WTC11 (cell line): ENCODE measurements around the gene SMIM24. TPM values are rescaled to one million over a fixed set of nuclear protein-coding genes. Genes with fewer than 3 reads are reported as not detected.

Experiments
- ATAC-seq: fragments of 200-7000 bp; cut with Tn5 transposase; 2 replicates; pipeline ENCODE4 v1.10.0; 2021; ENCODE audit warnings: mild to moderate bottlenecking, moderate library complexity
- CTCF ChIA-PET: fragments of 300-600 bp; sonication (Branson Sonifier 250); formaldehyde crosslinking; loops from one replicate; lab custom pipeline; 2021; ENCODE audit warnings: antibody characterized with exemption; lab: Charles Lee
- POLR2A ChIA-PET: fragments of 350-600 bp; sonication (Branson Sonifier 250); formaldehyde crosslinking; loops from one replicate; lab custom pipeline; 2021; ENCODE audit warnings: antibody characterized with exemption; lab: Charles Lee
- DNase-seq: peaks from one replicate; pipeline ENCODE4 v3.0.0; 2021; ENCODE audit warnings: low spot score
- H3K27ac Mint-ChIP-seq: 2 replicates; pipeline ENCODE4 v1.8.0; 2021; ENCODE audit warnings: mixed read lengths
- H3K27me3 Mint-ChIP-seq: 2 replicates; pipeline ENCODE4 v1.8.0; 2021; ENCODE audit warnings: low read depth, mild to moderate bottlenecking, moderate library complexity, mixed read lengths
- H3K36me3 Mint-ChIP-seq: 2 replicates; pipeline ENCODE4 v1.8.0; 2021; ENCODE audit warnings: mixed read lengths
- H3K4me1 Mint-ChIP-seq: 2 replicates; pipeline ENCODE4 v1.8.0; 2022; ENCODE audit warnings: mixed read lengths
- H3K4me3 Mint-ChIP-seq: 2 replicates; pipeline ENCODE4 v1.8.0; 2021; ENCODE audit warnings: mild to moderate bottlenecking, moderate library complexity, mixed read lengths
- H3K9me3 Mint-ChIP-seq: 2 replicates; pipeline ENCODE4 v1.8.0; 2021; ENCODE audit warnings: mixed read lengths
- ATF1 ChIP-seq: sonication (generic); formaldehyde crosslinking; IDR thresholded peaks from 2 replicates; pipeline ENCODE4 v1.8.1; 2023; ENCODE audit warnings: mild to moderate bottlenecking, moderate library complexity, missing genetic modification reagents
- CDX4 ChIP-seq: fragments of 250-450 bp; sonication (Bioruptor Pico); IDR thresholded peaks from 2 replicates; pipeline ENCODE4 v1.9.0; 2021; ENCODE audit warnings: moderate library complexity, mild to moderate bottlenecking, inconsistent platforms, borderline replicate concordance
- EMX1 ChIP-seq: fragments of 250-450 bp; sonication (Bioruptor Pico); IDR thresholded peaks from 2 replicates; pipeline ENCODE4 v1.8.0; 2021; ENCODE audit warnings: mild to moderate bottlenecking
- GRHL2 ChIP-seq: fragments of 250-450 bp; sonication (Bioruptor Pico); IDR thresholded peaks from 2 replicates; pipeline ENCODE4 v1.8.0; 2022; ENCODE audit warnings: mild to moderate bottlenecking, moderate library complexity; ENCODE audit not compliant: insufficient replicate concordance, severe bottlenecking
- HMGA2 ChIP-seq: fragments of 250-450 bp; sonication (Bioruptor Pico); IDR thresholded peaks from 2 replicates; pipeline ENCODE4 v1.4.0; 2021; ENCODE audit warnings: mild to moderate bottlenecking, moderate library complexity
- JUN ChIP-seq: sonication (generic); formaldehyde crosslinking; IDR thresholded peaks from 2 replicates; pipeline ENCODE4 v1.8.0; 2023; ENCODE audit warnings: mild to moderate bottlenecking, missing genetic modification reagents
- MYBL2 ChIP-seq: sonication (generic); formaldehyde crosslinking; IDR thresholded peaks from 2 replicates; pipeline ENCODE4 v1.8.1; 2023; ENCODE audit warnings: mild to moderate bottlenecking, moderate library complexity, missing genetic modification reagents
- NFE2L1 ChIP-seq: sonication (generic); formaldehyde crosslinking; IDR thresholded peaks from 2 replicates; pipeline ENCODE4 v1.8.1; 2023; ENCODE audit warnings: missing genetic modification reagents
- NFYB ChIP-seq: sonication (generic); formaldehyde crosslinking; conservative IDR thresholded peaks from 2 replicates; pipeline ENCODE4 v1.8.0; 2022; ENCODE audit warnings: low read depth, missing genetic modification reagents
- NR1H2 ChIP-seq: sonication (generic); formaldehyde crosslinking; IDR thresholded peaks from 2 replicates; pipeline ENCODE4 v1.9.0; 2021; ENCODE audit warnings: mild to moderate bottlenecking, moderate library complexity, missing genetic modification reagents
- NR3C1 ChIP-seq: sonication (generic); formaldehyde crosslinking; conservative IDR thresholded peaks from 2 replicates; pipeline ENCODE4 v1.8.1; 2023; ENCODE audit warnings: low read depth, mild to moderate bottlenecking, missing genetic modification reagents
- RELA ChIP-seq: sonication (generic); formaldehyde crosslinking; IDR thresholded peaks from 2 replicates; pipeline ENCODE4 v1.8.1; 2022; ENCODE audit warnings: missing genetic modification reagents, mild to moderate bottlenecking, borderline replicate concordance
- TEAD4 ChIP-seq: sonication (generic); formaldehyde crosslinking; IDR thresholded peaks from 2 replicates; pipeline ENCODE4 v1.8.0; 2022; ENCODE audit warnings: mild to moderate bottlenecking, missing genetic modification reagents
- ZBTB21 ChIP-seq: sonication (generic); formaldehyde crosslinking; IDR thresholded peaks from 2 replicates; pipeline ENCODE4 v1.8.1; 2023; ENCODE audit warnings: mild to moderate bottlenecking, missing genetic modification reagents, borderline replicate concordance
- ZNF232 ChIP-seq: sonication (generic); formaldehyde crosslinking; IDR thresholded peaks from 2 replicates; pipeline ENCODE4 v1.8.0; 2022; ENCODE audit warnings: mild to moderate bottlenecking, missing genetic modification reagents
- ZNF423 ChIP-seq: fragments of 250-450 bp; sonication (Bioruptor Pico); IDR thresholded peaks from 2 replicates; pipeline ENCODE4 v2.1.2; 2022; ENCODE audit warnings: mild to moderate bottlenecking, moderate library complexity
- total RNA-seq: library from RNA; stranded (reverse); gene quantifications from 3 replicates; pipeline ENCODE4 v1.2.3, GENCODE V29; 2021
- TF ChIP-seq, protein P1 (sequence below): fragments of 250-450 bp; sonication (Bioruptor Pico); IDR thresholded peaks from 2 replicates; pipeline ENCODE4 v1.9.0; 2021; ENCODE audit warnings: mild to moderate bottlenecking
- TF ChIP-seq, protein P2 (sequence below): sonication (generic); formaldehyde crosslinking; IDR thresholded peaks from 2 replicates; pipeline ENCODE4 v1.8.1; 2023; ENCODE audit warnings: mild to moderate bottlenecking, missing genetic modification reagents, moderate library complexity
- TF ChIP-seq, protein P3 (sequence below): sonication (generic); formaldehyde crosslinking; IDR thresholded peaks from 2 replicates; pipeline ENCODE4 v1.8.1; 2023; ENCODE audit warnings: mild to moderate bottlenecking, moderate library complexity, missing genetic modification reagents

SMIM24 gene
- total RNA-seq, 1 experiment from 2014 or later: 2.8 TPM

DNA sequence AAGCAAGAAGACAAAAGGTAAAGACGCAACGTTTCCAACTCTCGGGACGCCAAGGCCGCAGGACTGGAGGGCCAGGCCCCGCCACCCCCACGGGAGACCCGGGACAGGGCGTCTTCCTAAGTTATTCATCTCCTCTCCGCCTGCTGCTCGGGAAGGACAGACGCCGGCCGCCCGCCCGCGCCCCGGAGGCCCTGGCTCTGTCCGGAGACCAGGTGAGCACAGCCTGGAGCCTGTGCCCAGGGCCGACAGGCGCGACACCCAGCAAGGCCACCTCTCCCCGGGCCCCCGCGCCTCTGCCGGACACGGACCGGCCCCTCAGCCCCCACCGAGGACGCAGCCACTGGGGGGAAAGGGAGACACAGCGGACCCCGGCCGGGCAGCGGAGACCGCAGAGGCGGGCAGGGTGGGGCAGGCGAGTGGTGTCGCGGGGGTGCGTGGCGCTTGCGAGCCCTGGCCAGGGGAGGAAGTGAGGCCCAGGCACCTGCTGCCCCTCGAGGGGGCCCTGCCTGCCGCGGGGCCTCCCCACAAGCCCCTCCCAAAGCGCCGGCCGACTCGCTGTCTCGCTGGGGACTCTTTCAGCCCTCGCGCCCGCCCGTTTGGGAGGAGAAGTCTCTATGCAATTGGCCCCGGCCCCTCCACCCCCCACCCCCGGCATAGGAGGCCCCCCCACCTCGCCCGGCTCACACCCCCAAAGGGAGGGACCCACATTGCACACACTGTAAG, 17.2 kb downstream of the SMIM24 start:
- H3K4me1 Mint-ChIP-seq: peaks cover 17% of the 10 kb centered on the region
- peaks cover 2% of the 10 kb centered on the region for H3K36me3 Mint-ChIP-seq
- peak overlapping the region; percentile 54 for H3K4me3 Mint-ChIP-seq
- H3K27ac Mint-ChIP-seq: no peak overlapping the region
- peak; percentile 17 for ATAC-seq
- peaks cover 78% of the 10 kb centered on the region for H3K27me3 Mint-ChIP-seq
- ChIA-PET CTCF (interaction anchor here (0.8 to 2.5 kb wide), 7 partner anchors 17 to 178 kb away, joined by 3 to 21 read pairs (median 4); no protein-coding TSS in a partner anchor), POLR2A (no interaction called here)
- TF ChIP-seq EMX1 (CRISPR knock-in tag): no peak
- TF ChIP-seq, protein P1, sequence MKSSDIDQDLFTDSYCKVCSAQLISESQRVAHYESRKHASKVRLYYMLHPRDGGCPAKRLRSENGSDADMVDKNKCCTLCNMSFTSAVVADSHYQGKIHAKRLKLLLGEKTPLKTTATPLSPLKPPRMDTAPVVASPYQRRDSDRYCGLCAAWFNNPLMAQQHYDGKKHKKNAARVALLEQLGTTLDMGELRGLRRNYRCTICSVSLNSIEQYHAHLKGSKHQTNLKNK (CRISPR knock-in tag): no peak
- TF ChIP-seq NFYB (CRISPR knock-in tag): no peak
- TF ChIP-seq GRHL2 (CRISPR knock-in tag): no peak
- H3K9me3 Mint-ChIP-seq: peaks cover 3% of the 10 kb centered on the region
- no peak for DNase-seq

GRCh38 chr19:3459965-3460582, 20.3 kb downstream of the SMIM24 start:
- H3K9me3 Mint-ChIP-seq: no peaks in the 10 kb centered on the region
- peaks cover 57% of the 10 kb centered on the region for H3K27me3 Mint-ChIP-seq
- ATAC-seq (no peak), DNase-seq (no peak)
- no peak overlapping the region for H3K4me3 Mint-ChIP-seq
- no peak overlapping the region for H3K27ac Mint-ChIP-seq
- ChIA-PET CTCF (interaction anchor here (1.6 kb wide), 1 partner anchor 16 kb away, joined by 4 read pairs; no protein-coding TSS in a partner anchor), POLR2A (no interaction called here)
- no peaks in the 10 kb centered on the region for H3K36me3 Mint-ChIP-seq
- TF ChIP-seq MYBL2 (CRISPR knock-in tag) (no peak), NR3C1 (CRISPR knock-in tag) (no peak), ZNF232 (CRISPR knock-in tag) (no peak), TEAD4 (no peak), NFE2L1 (CRISPR knock-in tag) (no peak), ATF1 (CRISPR knock-in tag) (no peak), RELA (CRISPR knock-in tag) (no peak), JUN (CRISPR knock-in tag) (no peak), ZBTB21 (CRISPR knock-in tag) (no peak), CDX4 (no peak)
- TF ChIP-seq, protein P2, sequence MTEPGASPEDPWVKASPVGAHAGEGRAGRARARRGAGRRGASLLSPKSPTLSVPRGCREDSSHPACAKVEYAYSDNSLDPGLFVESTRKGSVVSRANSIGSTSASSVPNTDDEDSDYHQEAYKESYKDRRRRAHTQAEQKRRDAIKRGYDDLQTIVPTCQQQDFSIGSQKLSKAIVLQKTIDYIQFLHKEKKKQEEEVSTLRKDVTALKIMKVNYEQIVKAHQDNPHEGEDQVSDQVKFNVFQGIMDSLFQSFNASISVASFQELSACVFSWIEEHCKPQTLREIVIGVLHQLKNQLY (CRISPR knock-in tag): no peak
- TF ChIP-seq, protein P3, sequence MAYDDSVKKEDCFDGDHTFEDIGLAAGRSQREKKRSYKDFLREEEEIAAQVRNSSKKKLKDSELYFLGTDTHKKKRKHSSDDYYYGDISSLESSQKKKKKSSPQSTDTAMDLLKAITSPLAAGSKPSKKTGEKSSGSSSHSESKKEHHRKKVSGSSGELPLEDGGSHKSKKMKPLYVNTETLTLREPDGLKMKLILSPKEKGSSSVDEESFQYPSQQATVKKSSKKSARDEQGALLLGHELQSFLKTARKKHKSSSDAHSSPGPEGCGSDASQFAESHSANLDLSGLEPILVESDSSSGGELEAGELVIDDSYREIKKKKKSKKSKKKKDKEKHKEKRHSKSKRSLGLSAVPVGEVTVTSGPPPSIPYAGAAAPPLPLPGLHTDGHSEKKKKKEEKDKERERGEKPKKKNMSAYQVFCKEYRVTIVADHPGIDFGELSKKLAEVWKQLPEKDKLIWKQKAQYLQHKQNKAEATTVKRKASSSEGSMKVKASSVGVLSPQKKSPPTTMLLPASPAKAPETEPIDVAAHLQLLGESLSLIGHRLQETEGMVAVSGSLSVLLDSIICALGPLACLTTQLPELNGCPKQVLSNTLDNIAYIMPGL (CRISPR knock-in tag): no peak
- peaks cover 15% of the 10 kb centered on the region for H3K4me1 Mint-ChIP-seq

DNA sequence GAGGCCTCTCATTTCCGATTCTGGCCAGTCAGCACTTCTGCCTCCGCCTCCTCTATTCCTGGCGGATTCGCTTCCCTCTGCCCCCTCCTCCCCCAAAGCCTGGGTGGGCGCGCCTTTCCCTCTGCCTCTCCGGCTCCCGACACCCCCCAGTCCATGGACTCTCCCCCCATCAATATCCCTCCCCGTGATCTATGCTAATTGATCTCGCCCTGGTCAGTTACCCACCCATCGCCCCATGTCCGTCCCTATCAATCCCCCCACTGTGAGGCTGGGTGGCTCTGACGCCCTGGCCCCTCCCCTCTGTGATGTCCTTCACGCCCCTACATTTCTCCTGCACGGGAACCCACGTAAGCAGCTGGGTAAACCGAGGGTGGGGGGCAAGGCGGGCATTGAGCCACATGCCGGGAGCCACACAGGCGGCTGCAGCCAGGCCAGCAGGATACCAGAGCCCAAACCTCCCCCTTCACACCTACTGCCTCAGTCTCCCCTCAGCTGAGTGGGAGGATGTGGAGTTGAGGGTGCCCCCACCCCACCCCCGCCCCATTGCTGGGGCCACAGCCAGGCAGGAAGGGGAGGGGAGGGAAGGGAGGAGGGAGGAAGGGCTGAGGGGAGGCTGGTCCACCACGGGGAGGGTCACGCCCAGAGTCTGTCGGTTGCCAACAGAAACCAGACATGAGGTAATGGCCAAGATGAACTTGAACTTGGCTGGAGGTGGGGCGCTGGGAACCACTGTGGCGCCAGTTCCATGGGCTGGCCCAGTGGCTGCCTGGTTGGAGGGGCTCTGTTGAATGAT, 21.0 kb downstream of the SMIM24 start:
- ChIA-PET POLR2A (no interaction called here), CTCF (interaction anchor here (0.9 to 1.7 kb wide), 3 partner anchors 15 to 26 kb away, joined by 3 to 9 read pairs (median 4); no protein-coding TSS in a partner anchor)
- no peaks in the 10 kb centered on the region for H3K36me3 Mint-ChIP-seq
- peaks cover 49% of the 10 kb centered on the region for H3K27me3 Mint-ChIP-seq
- no peaks in the 10 kb centered on the region for H3K9me3 Mint-ChIP-seq
- peak overlapping the region; percentile 20; the same call in 1 of the 2 replicates for H3K4me3 Mint-ChIP-seq
- H3K4me1 Mint-ChIP-seq: peaks cover 15% of the 10 kb centered on the region
- H3K27ac Mint-ChIP-seq: no peak overlapping the region
- no peak for TF ChIP-seq HMGA2 (CRISPR knock-in tag)
- TF ChIP-seq NR1H2 (CRISPR knock-in tag): no peak
- TF ChIP-seq ZNF423 (CRISPR knock-in tag): no peak
- TF ChIP-seq, protein P1 (CRISPR knock-in tag): no peak
- no peak for DNase-seq
- peak; percentile 25; the same call in 1 of the 2 replicates for ATAC-seq
